ENCODE results near the gene THADA.

Gene THADA

GRCh38 chr2:43610361-43610760 is 14.5 kb upstream of the THADA start:
- Histone ChIP-seq H3K4me2 (no peak overlapping the region), H3K4me1 (ENCODE audit: low read depth, poor library complexity, severe bottlenecking) (no peaks in the 10 kb centered on the region), H2AFZ (ENCODE audit: low read depth) (no peak overlapping the region), H4K20me1 (ENCODE audit: insufficient read depth) (no peaks in the 10 kb centered on the region), H3K36me3 (ENCODE audit: insufficient read depth) (no peaks in the 10 kb centered on the region), H3K79me2 (ENCODE audit: insufficient read depth, low read depth) (no peaks in the 10 kb centered on the region), H3K27ac (no peak overlapping the region), H3K9ac (no peak overlapping the region), H3K27me3 (ENCODE audit: insufficient read depth, low read depth) (no peaks in the 10 kb centered on the region), H3K4me3 (IDR thresholded peaks at IDR 0.05; ENCODE audit: insufficient read depth, low read depth, low read length) (no peak overlapping the region)
- TF ChIP-seq, protein P1, sequence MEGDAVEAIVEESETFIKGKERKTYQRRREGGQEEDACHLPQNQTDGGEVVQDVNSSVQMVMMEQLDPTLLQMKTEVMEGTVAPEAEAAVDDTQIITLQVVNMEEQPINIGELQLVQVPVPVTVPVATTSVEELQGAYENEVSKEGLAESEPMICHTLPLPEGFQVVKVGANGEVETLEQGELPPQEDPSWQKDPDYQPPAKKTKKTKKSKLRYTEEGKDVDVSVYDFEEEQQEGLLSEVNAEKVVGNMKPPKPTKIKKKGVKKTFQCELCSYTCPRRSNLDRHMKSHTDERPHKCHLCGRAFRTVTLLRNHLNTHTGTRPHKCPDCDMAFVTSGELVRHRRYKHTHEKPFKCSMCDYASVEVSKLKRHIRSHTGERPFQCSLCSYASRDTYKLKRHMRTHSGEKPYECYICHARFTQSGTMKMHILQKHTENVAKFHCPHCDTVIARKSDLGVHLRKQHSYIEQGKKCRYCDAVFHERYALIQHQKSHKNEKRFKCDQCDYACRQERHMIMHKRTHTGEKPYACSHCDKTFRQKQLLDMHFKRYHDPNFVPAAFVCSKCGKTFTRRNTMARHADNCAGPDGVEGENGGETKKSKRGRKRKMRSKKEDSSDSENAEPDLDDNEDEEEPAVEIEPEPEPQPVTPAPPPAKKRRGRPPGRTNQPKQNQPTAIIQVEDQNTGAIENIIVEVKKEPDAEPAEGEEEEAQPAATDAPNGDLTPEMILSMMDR (conservative IDR thresholded peaks at IDR 0.05; ENCODE audit: low read depth, low read length) = no peak

- no peak overlapping the region for H3K4me2 ChIP-seq
- H3K9ac ChIP-seq = no peak overlapping the region
- TF ChIP-seq, protein P1 (conservative IDR thresholded peaks at IDR 0.05; ENCODE audit: low read depth, low read length) = peak; percentile 96
- no peak overlapping the region for H3K27ac ChIP-seq
- no peak overlapping the region for H2AFZ ChIP-seq (ENCODE audit: low read depth)
- H3K79me2 ChIP-seq (ENCODE audit: insufficient read depth, low read depth) = no peaks in the 10 kb centered on the region
- no peaks in the 10 kb centered on the region for H4K20me1 ChIP-seq (ENCODE audit: insufficient read depth)
- no peak overlapping the region for H3K4me3 ChIP-seq (IDR thresholded peaks at IDR 0.05; ENCODE audit: insufficient read depth, low read depth, low read length)
- H3K27me3 ChIP-seq (ENCODE audit: insufficient read depth, low read depth) = no peaks in the 10 kb centered on the region
- H3K4me1 ChIP-seq (ENCODE audit: low read depth, poor library complexity, severe bottlenecking) = no peaks in the 10 kb centered on the region
- no peaks in the 10 kb centered on the region for H3K36me3 ChIP-seq (ENCODE audit: insufficient read depth)
Measured at GRCh38 chr2:43609290-43609918, 13.6 kb upstream of the THADA start.

GRCh38 chr2:43605851-43606250 is 10.0 kb upstream of the THADA start:
- H3K27ac ChIP-seq = no peak overlapping the region
- no peak overlapping the region for H2AFZ ChIP-seq (ENCODE audit: low read depth)
- H3K27me3 ChIP-seq (ENCODE audit: insufficient read depth, low read depth) = no peaks in the 10 kb centered on the region
- H3K36me3 ChIP-seq (ENCODE audit: insufficient read depth) = no peaks in the 10 kb centered on the region
- TF ChIP-seq, protein P1 (conservative IDR thresholded peaks at IDR 0.05; ENCODE audit: low read depth, low read length) = no peak
- H3K4me2 ChIP-seq = no peak overlapping the region
- no peak overlapping the region for H3K9ac ChIP-seq
- no peaks in the 10 kb centered on the region for H3K79me2 ChIP-seq (ENCODE audit: insufficient read depth, low read depth)
- no peaks in the 10 kb centered on the region for H4K20me1 ChIP-seq (ENCODE audit: insufficient read depth)
- H3K4me1 ChIP-seq (ENCODE audit: low read depth, poor library complexity, severe bottlenecking) = no peaks in the 10 kb centered on the region
- no peak overlapping the region for H3K4me3 ChIP-seq (IDR thresholded peaks at IDR 0.05; ENCODE audit: insufficient read depth, low read depth, low read length)

GRCh38 chr2:43605079-43605655 is 9.3 kb upstream of the THADA start:
- Histone ChIP-seq H3K4me2 (no peak overlapping the region), H3K36me3 (ENCODE audit: insufficient read depth) (no peaks in the 10 kb centered on the region), H3K27ac (no peak overlapping the region), H3K79me2 (ENCODE audit: insufficient read depth, low read depth) (no peaks in the 10 kb centered on the region), H3K4me1 (ENCODE audit: low read depth, poor library complexity, severe bottlenecking) (no peaks in the 10 kb centered on the region), H4K20me1 (ENCODE audit: insufficient read depth) (no peaks in the 10 kb centered on the region), H2AFZ (ENCODE audit: low read depth) (no peak overlapping the region), H3K4me3 (IDR thresholded peaks at IDR 0.05; ENCODE audit: insufficient read depth, low read depth, low read length) (no peak overlapping the region), H3K27me3 (ENCODE audit: insufficient read depth, low read depth) (no peaks in the 10 kb centered on the region), H3K9ac (no peak overlapping the region)
- TF ChIP-seq, protein P1 (conservative IDR thresholded peaks at IDR 0.05; ENCODE audit: low read depth, low read length) = peak; percentile 68

Measured in KMS-11 (cell line).